CD4-positive, alpha-beta T cell (primary cell): Measurements from ENCODE around the gene CD38. TPM values are rescaled to one million over a fixed set of nuclear protein-coding genes. Genes with fewer than 3 reads are reported as not detected.

ENCODE experiments used
- ATAC-seq: fragments of 200-7000 bp; cut with Tn5 transposase; one replicate; pipeline ENCODE4 v1.10.0; 2022; ENCODE audit warnings: mild to moderate bottlenecking; ENCODE audit not compliant: poor library complexity
- CTCF ChIA-PET: fragments of 350-600 bp; sonication (Branson Sonifier 250); formaldehyde crosslinking; loops from one replicate; lab custom pipeline; 2021; ENCODE audit warnings: antibody characterized with exemption, inconsistent platforms; lab: Charles Lee
- POLR2A ChIA-PET: fragments of 350-600 bp; sonication (Branson Sonifier 250); formaldehyde crosslinking; loops from one replicate; lab custom pipeline; 2021; ENCODE audit warnings: antibody characterized with exemption, inconsistent platforms; lab: Charles Lee
- DNase-seq, 14 experiments: peaks; one replicate each; pipeline ENCODE4 v3.0.0-alpha.2; 2013 to 2020; ENCODE audit warnings: mixed read lengths in 2 of 14
- H3K27ac ChIP-seq, 2 donors: one replicate each; pipeline versions ENCODE4 v1.5.1 to v1.7.0; 2013; ENCODE audit warnings: low read length in 2 of 2, low read depth in 1 of 2, mild to moderate bottlenecking in 1 of 2
- H3K27me3 ChIP-seq, 2 experiments: 1 replicate in 1 of 2; 2 replicates in 1 of 2; pipeline versions ENCODE4 v1.6.1 to v1.7.0; 2013; ENCODE audit warnings: low read length in 2 of 2, control low read depth in 1 of 2, mild to moderate bottlenecking in 1 of 2, moderate library complexity in 1 of 2; ENCODE audit not compliant: insufficient read depth in 2 of 2, control insufficient read depth in 1 of 2
- H3K36me3 ChIP-seq: one replicate; pipeline ENCODE4 v1.6.1; 2013; ENCODE audit warnings: low read length, control low read depth; ENCODE audit not compliant: insufficient read depth
- H3K4me1 ChIP-seq: one replicate; pipeline ENCODE4 v1.6.1; 2013; ENCODE audit warnings: low read length, control low read depth; ENCODE audit not compliant: insufficient read depth
- H3K4me3 ChIP-seq: one replicate; pipeline ENCODE4 v1.5.1; 2013; ENCODE audit warnings: mild to moderate bottlenecking, low read length, moderate library complexity
- H3K9me3 ChIP-seq, 2 experiments: 1 replicate in 1 of 2; 2 replicates in 1 of 2; pipeline versions ENCODE4 v1.6.1 to v1.7.0; 2013; ENCODE audit warnings: low read length in 2 of 2, mild to moderate bottlenecking in 2 of 2, control low read depth in 1 of 2, moderate library complexity in 1 of 2; ENCODE audit not compliant: control insufficient read depth in 1 of 2, insufficient read depth in 1 of 2
- H3K27ac Mint-ChIP-seq: one replicate; pipeline ENCODE4 v1.8.0; 2020; ENCODE audit warnings: mixed read lengths
- H3K27me3 Mint-ChIP-seq: one replicate; pipeline ENCODE4 v1.8.0; 2021; ENCODE audit warnings: mixed read lengths
- H3K36me3 Mint-ChIP-seq: one replicate; pipeline ENCODE4 v1.8.0; 2021; ENCODE audit warnings: low read depth, mixed read lengths
- H3K4me1 Mint-ChIP-seq: one replicate; pipeline ENCODE4 v1.8.0; 2021; ENCODE audit warnings: low read depth, mixed read lengths
- H3K4me3 Mint-ChIP-seq: one replicate; pipeline ENCODE4 v1.8.0; 2020; ENCODE audit warnings: mild to moderate bottlenecking, mixed read lengths
- H3K9me3 Mint-ChIP-seq: one replicate; pipeline ENCODE4 v1.8.0; 2020; ENCODE audit warnings: mixed read lengths
- intact Hi-C, 2 experiments: fragments of 100-400 bp; cut with DNase I in 1 of 2; cut with micrococcal nuclease in 1 of 2; formaldehyde crosslinking; loops; one replicate each; pipeline versions ENCODE4 v1.15.1 to v1.9.0; 2023 to 2025; cut with DNase I, micrococcal nuclease
- total RNA-seq, 174 experiments: library from RNA in 2 of 174; stranded (reverse) in 2 of 174; gene quantifications; one replicate each; pipeline ENCODE4 v1.2.3 and lab custom pipeline; 2021 to 2026
- TF ChIP-seq, protein P1 (sequence below): fragments of 200-600 bp; IDR thresholded peaks from one replicate; pipeline ENCODE4 v1.8.0; 2022; ENCODE audit warnings: antibody characterized with exemption, mild to moderate bottlenecking

The CD38 gene
- total RNA-seq, 2 experiments from 2014 or later, result 9.6 to 9.9 TPM

GRCh38 chr4:15898902-15899301 lies 120.8 kb downstream of the CD38 start:
- DNase-seq (no peak), ATAC-seq (no peak)
- no peaks in the 10 kb centered on the region for H3K36me3 ChIP-seq
- intact Hi-C loops, result no loop called here
- H3K4me1 ChIP-seq, result no peaks in the 10 kb centered on the region
- ChIA-PET CTCF (no interaction called here), POLR2A (no interaction called here)
- H3K27ac Mint-ChIP-seq, result no peak overlapping the region
- no peaks in the 10 kb centered on the region for H3K9me3 Mint-ChIP-seq
- H3K4me1 Mint-ChIP-seq, result no peaks in the 10 kb centered on the region
- H3K36me3 Mint-ChIP-seq, result no peaks in the 10 kb centered on the region
- H3K4me3 Mint-ChIP-seq, result no peak overlapping the region
- no peak overlapping the region for H3K4me3 ChIP-seq
- peaks cover 30% of the 10 kb centered on the region for H3K27me3 Mint-ChIP-seq
- H3K27me3 ChIP-seq, result peaks cover 8 to 12% of the 10 kb centered on the region in 2 experiments
- no peak overlapping the region for H3K27ac ChIP-seq
- TF ChIP-seq, protein P1, sequence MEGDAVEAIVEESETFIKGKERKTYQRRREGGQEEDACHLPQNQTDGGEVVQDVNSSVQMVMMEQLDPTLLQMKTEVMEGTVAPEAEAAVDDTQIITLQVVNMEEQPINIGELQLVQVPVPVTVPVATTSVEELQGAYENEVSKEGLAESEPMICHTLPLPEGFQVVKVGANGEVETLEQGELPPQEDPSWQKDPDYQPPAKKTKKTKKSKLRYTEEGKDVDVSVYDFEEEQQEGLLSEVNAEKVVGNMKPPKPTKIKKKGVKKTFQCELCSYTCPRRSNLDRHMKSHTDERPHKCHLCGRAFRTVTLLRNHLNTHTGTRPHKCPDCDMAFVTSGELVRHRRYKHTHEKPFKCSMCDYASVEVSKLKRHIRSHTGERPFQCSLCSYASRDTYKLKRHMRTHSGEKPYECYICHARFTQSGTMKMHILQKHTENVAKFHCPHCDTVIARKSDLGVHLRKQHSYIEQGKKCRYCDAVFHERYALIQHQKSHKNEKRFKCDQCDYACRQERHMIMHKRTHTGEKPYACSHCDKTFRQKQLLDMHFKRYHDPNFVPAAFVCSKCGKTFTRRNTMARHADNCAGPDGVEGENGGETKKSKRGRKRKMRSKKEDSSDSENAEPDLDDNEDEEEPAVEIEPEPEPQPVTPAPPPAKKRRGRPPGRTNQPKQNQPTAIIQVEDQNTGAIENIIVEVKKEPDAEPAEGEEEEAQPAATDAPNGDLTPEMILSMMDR, result no peak
- H3K9me3 ChIP-seq, result no peaks in the 10 kb centered on the region

DNA sequence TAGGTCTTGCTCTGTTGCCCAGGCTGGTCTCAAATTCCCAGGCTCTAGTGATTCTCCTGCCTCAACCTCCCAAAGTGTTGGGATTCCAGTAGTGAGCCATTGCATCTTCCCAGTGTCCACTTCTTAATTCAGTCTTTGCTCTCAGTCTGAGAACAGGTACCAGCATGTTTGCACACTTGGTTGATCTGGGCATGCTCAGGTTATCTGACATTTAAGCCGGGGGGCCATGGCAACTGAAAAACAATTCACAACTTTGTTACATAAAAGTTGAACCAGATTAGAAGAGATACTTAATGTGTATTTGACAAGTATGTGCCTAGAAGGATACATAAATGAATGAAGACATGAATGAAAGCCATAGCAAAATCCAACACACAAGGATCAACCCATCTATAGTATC lies 121.4 kb downstream of the CD38 start:
- H3K27ac Mint-ChIP-seq, result no peak overlapping the region

DNA sequence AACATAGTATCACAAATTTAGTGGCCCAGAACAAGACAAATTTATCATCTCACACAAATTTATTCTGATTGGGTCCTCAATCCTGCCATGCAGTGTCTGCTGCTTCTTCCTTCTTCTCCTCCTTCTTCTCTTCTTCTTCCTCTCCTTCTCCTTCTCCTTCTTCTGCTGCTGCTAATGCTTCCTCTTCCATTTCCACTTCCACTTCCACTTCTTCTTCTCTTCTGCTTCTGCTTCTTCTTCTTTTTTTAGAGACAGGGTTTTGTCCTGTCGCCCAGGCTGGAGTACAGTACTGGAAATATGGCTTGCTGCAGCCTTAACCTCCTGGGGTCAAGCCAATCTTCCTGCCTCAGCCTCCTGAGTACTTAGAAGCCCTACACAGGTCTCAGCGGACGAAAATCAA lies 122.9 kb downstream of the CD38 start:
- H3K4me3 Mint-ChIP-seq, result no peak overlapping the region
- DNase-seq (no peak), ATAC-seq (no peak)
- intact Hi-C loops, result no loop called here
- H3K4me1 ChIP-seq, result no peaks in the 10 kb centered on the region
- H3K4me1 Mint-ChIP-seq, result no peaks in the 10 kb centered on the region
- H3K4me3 ChIP-seq, result no peak overlapping the region
- H3K27ac Mint-ChIP-seq, result no peak overlapping the region
- peaks cover 38% of the 10 kb centered on the region for H3K27me3 Mint-ChIP-seq
- H3K36me3 Mint-ChIP-seq, result no peaks in the 10 kb centered on the region
- TF ChIP-seq, protein P1, result no peak
- H3K9me3 ChIP-seq, result no peaks in the 10 kb centered on the region
- no peaks in the 10 kb centered on the region for H3K9me3 Mint-ChIP-seq
- POLR2A ChIA-PET, result no interaction called here
- CTCF ChIA-PET, result no interaction called here
- H3K36me3 ChIP-seq, result no peaks in the 10 kb centered on the region
- peaks cover 8 to 12% of the 10 kb centered on the region in 2 experiments for H3K27me3 ChIP-seq
- H3K27ac ChIP-seq, result no peak overlapping the region

More for the DNA sequence above, 121.4 kb downstream of the CD38 start:
- Mint-ChIP-seq H3K27me3 (peaks cover 33% of the 10 kb centered on the region), H3K9me3 (no peaks in the 10 kb centered on the region), H3K4me3 (no peak overlapping the region), H3K4me1 (no peaks in the 10 kb centered on the region), H3K36me3 (no peaks in the 10 kb centered on the region)
- POLR2A ChIA-PET, result interaction anchor here (0.7 kb wide), 1 partner anchor 1390 kb away, joined by 3 read pairs; no protein-coding TSS in a partner anchor
- no peak overlapping the region for H3K27ac ChIP-seq
- TF ChIP-seq, protein P1, result no peak
- H3K36me3 ChIP-seq, result no peaks in the 10 kb centered on the region
- no peak overlapping the region for H3K4me3 ChIP-seq
- no peaks in the 10 kb centered on the region for H3K9me3 ChIP-seq
- ATAC-seq (no peak), DNase-seq (no peak)
- intact Hi-C loops, result no loop called here
- peaks cover 8 to 12% of the 10 kb centered on the region in 2 experiments for H3K27me3 ChIP-seq
- CTCF ChIA-PET, result no interaction called here
- no peaks in the 10 kb centered on the region for H3K4me1 ChIP-seq
